ENCODE results near the gene SRP19. TPM values are rescaled to one million over a fixed set of nuclear protein-coding genes. Genes with fewer than 3 reads are reported as not detected.

The SRP19 gene
- total and polyA plus RNA-seq, 11 donors: 23.6 to 81.7 (median 28.4) TPM

DNA sequence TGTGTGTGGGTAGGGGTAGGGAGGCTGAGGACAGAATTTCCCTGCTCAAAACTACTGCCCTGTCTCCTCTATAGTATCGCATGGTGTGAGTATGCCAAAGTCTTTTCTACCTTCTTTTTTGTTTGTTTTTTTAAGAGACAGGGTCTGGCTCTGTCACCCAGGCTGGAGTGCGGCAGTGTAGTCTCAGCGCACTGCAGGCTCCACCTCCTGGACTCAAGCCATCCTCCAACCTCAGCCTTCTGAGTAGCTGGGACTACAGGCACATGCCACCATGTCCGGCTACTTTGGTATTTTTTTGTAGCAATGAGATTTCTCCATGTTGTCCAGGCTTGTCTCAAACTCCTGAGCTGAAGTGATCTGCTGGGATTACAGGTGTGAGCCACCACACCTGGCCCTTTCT, 2.5 kb downstream of the SRP19 start:
- TF ChIP-seq POLR2A (IDR thresholded peaks at IDR 0.05): no peak
- no peak for TF ChIP-seq CTCF (IDR thresholded peaks at IDR 0.05)
- Histone ChIP-seq H3K4me3 (peak overlapping the region in 1 of 12 donors; percentile 2), H3K27me3 (no peaks in the 10 kb centered on the region), H3K4me1 (peaks cover 0 to 45% (median 26%) of the 10 kb centered on the region in 12 donors), H3K9me3 (no peaks in the 10 kb centered on the region), H3K27ac (no peak overlapping the region), H3K36me3 (peaks cover 0 to 61% (median 57%) of the 10 kb centered on the region in 9 donors)
- WGBS, 4 donors: 63 to 75% (median 65%) methylated on average over 4 of the region's 4 CpGs
- no peak for ATAC-seq
- intact Hi-C loops (cut with DNase I): loop anchor here in 8 of 10 donors (5.0 to 10.0 kb wide), 4 partner anchors 51 to 114 kb away; partner anchors contain the start of genes REEP5 (in 6 of the 8) and DCP2 (in 2 of the 8)
- peak in 2 of 5 donors; percentile 41 to 45 for DNase-seq

- DNase-seq (no peak), ATAC-seq (no peak)
- intact Hi-C loops (cut with DNase I): loop anchor here in 2 of 10 donors (10.0 kb wide), 2 partner anchors 50 to 60 kb away; partner anchors contain the start of gene REEP5 (in 1 of the 2)
- Histone ChIP-seq H3K9me3 (no peaks in the 10 kb centered on the region), H3K27me3 (no peaks in the 10 kb centered on the region), H3K4me3 (no peak overlapping the region), H3K4me1 (peaks cover 0 to 45% (median 26%) of the 10 kb centered on the region in 12 donors), H3K27ac (no peak overlapping the region), H3K36me3 (peaks cover 0 to 77% (median 72%) of the 10 kb centered on the region in 9 donors)
- TF ChIP-seq POLR2A (IDR thresholded peaks at IDR 0.05): no peak
- no peak for TF ChIP-seq CTCF (IDR thresholded peaks at IDR 0.05)
- WGBS, 4 donors: 89 to 94% (median 92%) methylated on average over 3 of the region's 3 CpGs
These were observed 4.0 kb downstream of the SRP19 start for GRCh38 chr5:112865128-112865527.

DNA sequence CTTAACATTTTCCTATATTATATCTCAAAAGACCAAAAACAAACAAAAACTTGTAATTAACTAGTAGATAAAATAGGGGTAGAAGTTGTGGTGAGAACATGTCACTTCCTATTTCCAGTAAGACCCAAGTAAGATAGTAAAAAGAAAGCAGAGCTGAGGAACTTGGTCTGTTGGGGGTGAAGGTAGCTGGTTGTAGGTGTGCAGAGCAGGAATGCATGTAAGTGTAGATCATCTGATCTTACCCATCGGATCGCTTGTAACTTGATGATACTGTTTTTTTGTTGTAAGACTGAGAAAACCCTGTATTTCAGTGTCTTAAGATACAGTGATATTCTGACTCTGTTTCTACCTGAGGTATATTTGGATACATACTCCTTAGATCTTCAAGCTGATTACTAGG, 5.7 kb downstream of the SRP19 start:
- no peak for ATAC-seq
- Histone ChIP-seq H3K4me3 (no peak overlapping the region), H3K27me3 (no peaks in the 10 kb centered on the region), H3K27ac (peak overlapping the region in 1 of 12 donors; percentile 3), H3K4me1 (peaks cover 0 to 37% (median 22%) of the 10 kb centered on the region in 12 donors), H3K36me3 (peaks cover 0 to 90% (median 84%) of the 10 kb centered on the region in 9 donors), H3K9me3 (no peaks in the 10 kb centered on the region)
- intact Hi-C loops (cut with DNase I): loop anchor here in 2 of 10 donors (10.0 kb wide), 2 partner anchors 48 to 58 kb away; partner anchors contain the start of gene REEP5 (in 1 of the 2)
- TF ChIP-seq CTCF (IDR thresholded peaks at IDR 0.05) (no peak), POLR2A (IDR thresholded peaks at IDR 0.05) (no peak)
- no peak for DNase-seq
- WGBS, 4 donors: 91 to 97% (median 94%) methylated on average over 2 of the region's 2 CpGs

GRCh38 chr5:112867411-112867810, 6.3 kb downstream of the SRP19 start:
- Histone ChIP-seq H3K4me1 (peaks cover 0 to 30% (median 17%) of the 10 kb centered on the region in 12 donors), H3K9me3 (no peaks in the 10 kb centered on the region), H3K4me3 (no peak overlapping the region), H3K36me3 (peaks cover 0 to 96% (median 85%) of the 10 kb centered on the region in 9 donors), H3K27me3 (no peaks in the 10 kb centered on the region), H3K27ac (no peak overlapping the region)
- no peak for ATAC-seq
- WGBS, 4 donors: 90 to 94% (median 93%) methylated on average over 5 of the region's 5 CpGs
- TF ChIP-seq POLR2A (IDR thresholded peaks at IDR 0.05): no peak
- TF ChIP-seq CTCF (IDR thresholded peaks at IDR 0.05): no peak
- no peak for DNase-seq
- intact Hi-C loops (cut with DNase I): loop anchor here in 2 of 10 donors (10.0 kb wide), 2 partner anchors 47 to 57 kb away; partner anchors contain the start of gene REEP5 (in 1 of the 2)

Measured in heart left ventricle (tissue), 16 donors.